ENCODE data around the gene TNFAIP6.
"Not testable (repeated sequence)": the region's sequence is repeated elsewhere in the genome, so short reads cannot be mapped to it uniquely, and the experiment has no call there.

TNFAIP6 gene

GRCh38 chr2:151409601-151410484 lies 52.5 kb downstream of the TNFAIP6 start, which contains the start of gene RIF1:
TSS of gene RIF1 (plus strand) at chr2:151409902. CDS start at chr2:151410424, 522 bp downstream.
- TF ChIP-seq CTCF (IDR thresholded peaks at IDR 0.05; ENCODE audit: borderline replicate concordance, control extremely low read depth, extremely low read depth, insufficient read depth, missing control alignments), result peak; percentile 28
- in situ Hi-C loops (cut with MboI; ENCODE audit: low sequenced_read_pairs, unreplicated experiment), result no loop called here
- DNase-seq (ENCODE audit: low spot score), result peak; percentile 90

GRCh38 chr2:151410485-151410834 lies 53.1 kb downstream of the TNFAIP6 start:
- DNase-seq (ENCODE audit: low spot score), result peak; percentile 60
- no peak for TF ChIP-seq CTCF (IDR thresholded peaks at IDR 0.05; ENCODE audit: borderline replicate concordance, control extremely low read depth, extremely low read depth, insufficient read depth, missing control alignments)
- in situ Hi-C loops (cut with MboI; ENCODE audit: low sequenced_read_pairs, unreplicated experiment), result no loop called here

GRCh38 chr2:151417650-151418049 lies 60.3 kb downstream of the TNFAIP6 start:
- no peak for TF ChIP-seq CTCF (IDR thresholded peaks at IDR 0.05; ENCODE audit: borderline replicate concordance, control extremely low read depth, extremely low read depth, insufficient read depth, missing control alignments)
- DNase-seq (ENCODE audit: low spot score), result no peak
- in situ Hi-C loops (cut with MboI; ENCODE audit: low sequenced_read_pairs, unreplicated experiment), result no loop called here

GRCh38 chr2:151421681-151422080 lies 64.3 kb downstream of the TNFAIP6 start:
- DNase-seq (ENCODE audit: low spot score); in situ Hi-C loops (cut with MboI; ENCODE audit: low sequenced_read_pairs, unreplicated experiment): not testable (repeated sequence)

- DNase-seq (ENCODE audit: low spot score), result peak; percentile 43
- no peak for TF ChIP-seq CTCF (IDR thresholded peaks at IDR 0.05; ENCODE audit: borderline replicate concordance, control extremely low read depth, extremely low read depth, insufficient read depth, missing control alignments)
- in situ Hi-C loops (cut with MboI; ENCODE audit: low sequenced_read_pairs, unreplicated experiment), result no loop called here
Observed at GRCh38 chr2:151422917-151423439, 65.6 kb downstream of the TNFAIP6 start.

- in situ Hi-C loops (cut with MboI; ENCODE audit: low sequenced_read_pairs, unreplicated experiment), result no loop called here
- no peak for TF ChIP-seq CTCF (IDR thresholded peaks at IDR 0.05; ENCODE audit: borderline replicate concordance, control extremely low read depth, extremely low read depth, insufficient read depth, missing control alignments)
Observed at GRCh38 chr2:151423760-151424159, 66.4 kb downstream of the TNFAIP6 start.

More at GRCh38 chr2:151423760-151424159, 66.4 kb downstream of the TNFAIP6 start:
- DNase-seq (ENCODE audit: low spot score), result no peak

All from GM13976 (cell line).